Lung (tissue), 12 donors: Measurements from ENCODE around the gene GLT1D1. TPM values are rescaled to one million over a fixed set of nuclear protein-coding genes. Genes with fewer than 3 reads are reported as not detected.

ENCODE experiments used
- ATAC-seq: fragments of 200-7000 bp; cut with Tn5 transposase; one replicate; pipeline ENCODE4 v1.9.1; 2020; ENCODE audit warnings: moderate number of reproducible peaks; ENCODE audit not compliant: insufficient read depth, low FRiP score
- DNase-seq, 3 donors: peaks; one replicate each; pipeline ENCODE4 v3.0.0-alpha.2; 2013 to 2017
- H3K27ac ChIP-seq, 2 donors: one replicate each; pipeline ENCODE4 v1.5.1; 2013; ENCODE audit warnings: mild to moderate bottlenecking in 2 of 2, moderate library complexity in 2 of 2, control low read depth in 1 of 2, inconsistent platforms in 1 of 2, low read depth in 1 of 2, low read length in 1 of 2
- H3K27me3 ChIP-seq, 3 donors: one replicate each; pipeline ENCODE4 v1.5.1; 2013; ENCODE audit warnings: low read length in 2 of 3; ENCODE audit not compliant: control insufficient read depth in 3 of 3, insufficient read depth in 3 of 3
- H3K36me3 ChIP-seq, 4 donors: one replicate each; pipeline ENCODE4 v1.5.1; 2013; ENCODE audit warnings: low read length in 4 of 4, mild to moderate bottlenecking in 1 of 4, moderate library complexity in 1 of 4; ENCODE audit not compliant: control insufficient read depth in 4 of 4, insufficient read depth in 4 of 4
- H3K4me1 ChIP-seq, 5 donors: one replicate each; pipeline ENCODE4 v1.5.1; 2013; ENCODE audit warnings: low read length in 5 of 5, mild to moderate bottlenecking in 2 of 5, moderate library complexity in 1 of 5; ENCODE audit not compliant: control insufficient read depth in 5 of 5, insufficient read depth in 5 of 5
- H3K4me3 ChIP-seq: one replicate; pipeline ENCODE4 v1.5.1; 2013; ENCODE audit warnings: mild to moderate bottlenecking, control low read depth, moderate library complexity
- H3K9ac ChIP-seq, 2 donors: one replicate each; pipeline ENCODE4 v1.5.1; 2013; ENCODE audit warnings: low read length in 2 of 2, control low read depth in 1 of 2; ENCODE audit not compliant: insufficient read depth in 1 of 2
- H3K9me3 ChIP-seq, 4 donors: one replicate each; pipeline ENCODE4 v1.5.1; 2013; ENCODE audit warnings: low read length in 3 of 4, mild to moderate bottlenecking in 1 of 4, moderate library complexity in 1 of 4; ENCODE audit not compliant: control insufficient read depth in 4 of 4, insufficient read depth in 3 of 4
- WGBS, 2 donors: extraction: QIAGEN DNeasy Blood & Tissue Kit; methylation state at CpG; one replicate each; pipeline ENCODE4 v1.1.7; 2013; 5-methylcytosine and 5-hydroxymethylcytosine counted together
- polyA plus RNA-seq, 2 donors: library from polyadenylated mRNA; stranded (reverse); fragments of 200-250 nt; gene quantifications; one replicate each; pipeline ENCODE4 v1.2.1, GENCODE V29; 2013
- total RNA-seq, 2 donors: library from RNA; depleted of rRNA in 1 of 2; stranded (reverse); fragments of >200 nt in 1 of 2; gene quantifications; one replicate each; pipeline ENCODE4 v1.2.1, GENCODE V29; 2014 to 2021
- TF ChIP-seq, protein P1 (sequence below): IDR thresholded peaks from 2 replicates; pipeline ENCODE4 v1.5.1; 2012; ENCODE audit warnings: mild to moderate bottlenecking; ENCODE audit errors: control extremely low read depth, extremely low read depth
- donor health status: control.
- donor health status: control.
- donor health status: Bipolar disorder and iron deficiency.
- donor health status: healthy.
- donor health status: DM: yes; HTN: yes; CAD: no.

GLT1D1 gene
- total and polyA plus RNA-seq, 4 donors: 0.39 to 25.4 (median 4.2) TPM

DNA sequence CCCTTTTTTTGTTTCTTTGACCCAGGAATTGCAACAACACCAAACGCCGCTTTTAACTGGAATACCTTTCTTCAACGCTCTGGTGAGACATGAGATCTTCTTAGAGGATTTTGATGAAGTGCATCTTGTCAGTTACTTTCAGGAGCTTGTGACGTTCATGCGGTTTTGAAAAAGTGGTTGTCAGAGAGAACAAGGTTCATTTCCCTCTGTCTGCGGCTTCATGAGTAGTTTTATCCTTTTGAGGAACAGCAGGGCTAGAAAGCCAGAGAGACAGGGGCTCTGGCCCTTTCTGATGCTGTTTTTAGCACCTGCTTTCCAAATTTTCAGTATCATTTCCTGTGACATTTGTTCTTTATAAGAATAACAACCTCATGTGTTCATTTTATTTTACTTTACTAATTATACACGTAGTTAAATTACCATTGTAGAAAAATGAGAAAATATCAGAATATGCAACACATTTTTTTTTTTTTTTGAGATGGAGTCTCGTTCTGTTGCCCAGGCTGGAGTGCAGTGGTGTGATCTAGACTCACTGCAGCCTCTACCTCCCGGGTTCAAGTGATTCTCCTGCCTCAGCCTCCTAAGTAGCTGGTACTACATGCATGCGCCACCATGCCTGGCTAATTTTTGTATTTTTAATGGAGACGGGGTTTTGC lies 61.8 kb downstream of the GLT1D1 start:
- Histone ChIP-seq H3K27ac (no peak overlapping the region), H3K9ac (no peak overlapping the region), H3K9me3 (peaks cover 0 to 3% (median 0%) of the 10 kb centered on the region in 4 donors), H3K36me3 (no peaks in the 10 kb centered on the region), H3K4me1 (no peaks in the 10 kb centered on the region), H3K4me3 (no peak overlapping the region), H3K27me3 (no peaks in the 10 kb centered on the region)
- 63 to 75% methylated on average over 11 of the region's 11 CpGs for WGBS, 2 donors
- TF ChIP-seq, protein P1, sequence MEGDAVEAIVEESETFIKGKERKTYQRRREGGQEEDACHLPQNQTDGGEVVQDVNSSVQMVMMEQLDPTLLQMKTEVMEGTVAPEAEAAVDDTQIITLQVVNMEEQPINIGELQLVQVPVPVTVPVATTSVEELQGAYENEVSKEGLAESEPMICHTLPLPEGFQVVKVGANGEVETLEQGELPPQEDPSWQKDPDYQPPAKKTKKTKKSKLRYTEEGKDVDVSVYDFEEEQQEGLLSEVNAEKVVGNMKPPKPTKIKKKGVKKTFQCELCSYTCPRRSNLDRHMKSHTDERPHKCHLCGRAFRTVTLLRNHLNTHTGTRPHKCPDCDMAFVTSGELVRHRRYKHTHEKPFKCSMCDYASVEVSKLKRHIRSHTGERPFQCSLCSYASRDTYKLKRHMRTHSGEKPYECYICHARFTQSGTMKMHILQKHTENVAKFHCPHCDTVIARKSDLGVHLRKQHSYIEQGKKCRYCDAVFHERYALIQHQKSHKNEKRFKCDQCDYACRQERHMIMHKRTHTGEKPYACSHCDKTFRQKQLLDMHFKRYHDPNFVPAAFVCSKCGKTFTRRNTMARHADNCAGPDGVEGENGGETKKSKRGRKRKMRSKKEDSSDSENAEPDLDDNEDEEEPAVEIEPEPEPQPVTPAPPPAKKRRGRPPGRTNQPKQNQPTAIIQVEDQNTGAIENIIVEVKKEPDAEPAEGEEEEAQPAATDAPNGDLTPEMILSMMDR: no peak
- DNase-seq: no peak
- ATAC-seq: no peak

DNA sequence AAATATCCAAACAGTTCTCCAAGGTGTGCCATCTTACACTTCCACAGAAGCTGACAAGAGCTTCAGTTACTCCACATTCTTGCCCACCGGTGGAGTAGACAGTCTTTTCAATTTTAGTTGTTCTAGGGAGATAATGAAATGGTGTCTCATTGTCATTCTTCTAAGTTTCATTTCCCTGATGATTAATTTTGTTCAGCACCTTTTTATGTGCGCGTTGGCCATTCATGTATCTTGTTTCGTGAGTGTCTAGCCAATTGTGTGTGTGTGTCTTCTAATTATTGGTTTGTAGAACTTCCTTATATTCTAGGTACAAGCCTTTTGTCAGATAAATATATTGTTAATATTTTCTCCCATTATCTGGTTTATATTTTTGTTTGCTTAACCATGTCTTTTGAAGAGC lies 63.1 kb downstream of the GLT1D1 start:
- H3K27me3 ChIP-seq: no peaks in the 10 kb centered on the region
- 85 to 92% methylated on average over 4 of the region's 4 CpGs for WGBS, 2 donors
- H3K4me3 ChIP-seq: no peak overlapping the region
- no peaks in the 10 kb centered on the region for H3K36me3 ChIP-seq
- TF ChIP-seq, protein P1: no peak
- ATAC-seq: no peak
- H3K9me3 ChIP-seq: peaks cover 0 to 3% (median 0%) of the 10 kb centered on the region in 4 donors
- H3K27ac ChIP-seq: no peak overlapping the region
- no peak for DNase-seq
- H3K9ac ChIP-seq: no peak overlapping the region
- H3K4me1 ChIP-seq: no peaks in the 10 kb centered on the region

DNA sequence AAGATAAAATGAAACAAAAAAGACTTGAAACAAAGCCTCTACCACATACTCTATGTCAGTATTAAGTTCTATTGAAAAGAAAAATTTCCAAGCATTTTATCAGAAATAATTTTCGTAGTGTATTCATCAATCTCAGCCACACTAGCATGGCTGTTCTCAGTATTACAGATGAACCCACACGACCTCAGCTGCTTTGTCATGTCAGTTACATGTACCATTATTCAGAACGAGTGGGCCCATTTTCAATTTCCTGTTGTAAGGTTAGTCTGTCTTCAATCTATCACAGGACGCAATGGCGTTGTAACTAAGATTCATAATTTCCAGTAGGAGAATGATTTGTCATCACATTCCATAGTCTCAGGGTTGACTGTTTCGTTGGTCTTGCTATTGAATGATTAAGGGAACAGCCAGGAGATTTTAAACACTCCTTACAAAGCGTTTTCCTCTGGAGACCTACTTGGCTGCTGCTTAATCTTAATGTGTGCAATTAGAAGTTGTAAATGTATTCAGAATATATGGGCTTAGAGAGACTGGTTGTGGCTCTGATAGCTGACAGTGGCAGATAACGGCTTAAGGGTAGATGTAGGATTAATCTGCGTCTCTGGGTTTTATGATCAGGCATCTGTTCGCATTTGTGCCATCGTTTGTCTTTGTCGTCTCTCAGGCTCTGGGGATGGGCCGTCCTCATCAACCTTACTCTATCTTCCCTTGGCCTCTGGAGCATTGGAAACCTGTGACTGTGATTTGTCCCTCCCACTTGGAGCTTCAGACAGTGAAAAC lies 65.4 kb downstream of the GLT1D1 start:
- 67 to 74% methylated on average over 13 of the region's 13 CpGs for WGBS, 2 donors
- TF ChIP-seq, protein P1: no peak
- H3K27ac ChIP-seq: no peak overlapping the region
- no peak overlapping the region for H3K4me3 ChIP-seq
- no peak for DNase-seq
- no peaks in the 10 kb centered on the region for H3K4me1 ChIP-seq
- no peak for ATAC-seq
- no peak overlapping the region for H3K9ac ChIP-seq
- no peaks in the 10 kb centered on the region for H3K27me3 ChIP-seq
- peaks cover 0 to 3% (median 0%) of the 10 kb centered on the region in 4 donors for H3K9me3 ChIP-seq
- no peaks in the 10 kb centered on the region for H3K36me3 ChIP-seq
